Mesendoderm (in vitro differentiated cells): ENCODE measurements around the gene TMEM200B.
A peak's percentile ranks its signal among the peaks of the same experiment; 100 is the strongest.

ENCODE experiments used
- DNase-seq: peaks from one replicate; pipeline ENCODE4 v3.0.0; 2013
- H2AK5ac ChIP-seq: 2 replicates; pipeline ENCODE4 v1.6.1; 2013; ENCODE audit warnings: low read length, inconsistent platforms
- H2BK120ac ChIP-seq: 2 replicates; pipeline ENCODE4 v1.6.1; 2013; ENCODE audit warnings: low read depth, mild to moderate bottlenecking, low read length, moderate library complexity, mixed read lengths
- H2BK15ac ChIP-seq: replicated peaks from 2 replicates; pipeline ENCODE4 v1.6.1; 2013; ENCODE audit warnings: low read depth, mild to moderate bottlenecking, moderate library complexity
- H2BK5ac ChIP-seq: 2 replicates; pipeline ENCODE4 v1.6.1; 2013; ENCODE audit warnings: low read length, inconsistent platforms
- H3K18ac ChIP-seq: 2 replicates; pipeline ENCODE4 v1.6.1; 2013; ENCODE audit warnings: mild to moderate bottlenecking, low read length, mixed read lengths
- H3K23ac ChIP-seq: one replicate; pipeline ENCODE4 v1.6.1; 2013; ENCODE audit warnings: low read length
- H3K27ac ChIP-seq: 2 replicates; pipeline ENCODE4 v1.5.1; 2013; ENCODE audit warnings: low read depth, mild to moderate bottlenecking, inconsistent platforms, low read length, moderate library complexity
- H3K27me3 ChIP-seq: 2 replicates; pipeline ENCODE4 v1.6.1; 2013; ENCODE audit warnings: low read length, control low read depth, mild to moderate bottlenecking, inconsistent platforms; ENCODE audit not compliant: insufficient read depth, poor library complexity
- H3K36me3 ChIP-seq: 2 replicates; pipeline ENCODE4 v1.6.1; 2013; ENCODE audit warnings: low read length, inconsistent platforms; ENCODE audit not compliant: control insufficient read depth, insufficient read depth
- H3K4ac ChIP-seq: one replicate; pipeline ENCODE4 v1.6.1; 2013; ENCODE audit warnings: low read depth, mild to moderate bottlenecking, low read length, moderate library complexity
- H3K4me1 ChIP-seq: 2 replicates; pipeline ENCODE4 v1.6.1; 2013; ENCODE audit warnings: low read depth, low read length, inconsistent platforms; ENCODE audit not compliant: control insufficient read depth
- H3K4me2 ChIP-seq: 2 replicates; pipeline ENCODE4 v1.6.1; 2013; ENCODE audit warnings: low read length
- H3K4me3 ChIP-seq: 2 replicates; pipeline ENCODE4 v1.5.1; 2013; ENCODE audit warnings: mild to moderate bottlenecking, low read length
- H3K56ac ChIP-seq: one replicate; pipeline ENCODE4 v1.6.1; 2013; ENCODE audit warnings: low read length
- H3K79me1 ChIP-seq: 2 replicates; pipeline ENCODE4 v1.6.1; 2013; ENCODE audit warnings: low read length, inconsistent platforms
- H3K79me2 ChIP-seq: 2 replicates; pipeline ENCODE4 v1.6.1; 2013; ENCODE audit warnings: mild to moderate bottlenecking, low read length; ENCODE audit not compliant: control insufficient read depth, insufficient read depth
- H3K9ac ChIP-seq: 2 replicates; pipeline ENCODE4 v1.6.1; 2013; ENCODE audit warnings: low read length, inconsistent platforms
- H4K5ac ChIP-seq: one replicate; pipeline ENCODE4 v1.6.1; 2013; ENCODE audit warnings: low read length
- H4K8ac ChIP-seq: one replicate; pipeline ENCODE4 v1.6.1; 2013; ENCODE audit warnings: low read depth, mild to moderate bottlenecking, control low read depth, low read length, moderate library complexity
- WGBS: extraction: QIAGEN DNeasy Blood & Tissue Kit; methylation state at CpG from one replicate; pipeline ENCODE4 v1.1.7; 2013; ENCODE audit warnings: low lambda C conversion rate, missing lambda C conversion rate; ENCODE audit not compliant: insufficient coverage; ENCODE audit errors: extremely low coverage; 5-methylcytosine and 5-hydroxymethylcytosine counted together

The TMEM200B gene

DNA sequence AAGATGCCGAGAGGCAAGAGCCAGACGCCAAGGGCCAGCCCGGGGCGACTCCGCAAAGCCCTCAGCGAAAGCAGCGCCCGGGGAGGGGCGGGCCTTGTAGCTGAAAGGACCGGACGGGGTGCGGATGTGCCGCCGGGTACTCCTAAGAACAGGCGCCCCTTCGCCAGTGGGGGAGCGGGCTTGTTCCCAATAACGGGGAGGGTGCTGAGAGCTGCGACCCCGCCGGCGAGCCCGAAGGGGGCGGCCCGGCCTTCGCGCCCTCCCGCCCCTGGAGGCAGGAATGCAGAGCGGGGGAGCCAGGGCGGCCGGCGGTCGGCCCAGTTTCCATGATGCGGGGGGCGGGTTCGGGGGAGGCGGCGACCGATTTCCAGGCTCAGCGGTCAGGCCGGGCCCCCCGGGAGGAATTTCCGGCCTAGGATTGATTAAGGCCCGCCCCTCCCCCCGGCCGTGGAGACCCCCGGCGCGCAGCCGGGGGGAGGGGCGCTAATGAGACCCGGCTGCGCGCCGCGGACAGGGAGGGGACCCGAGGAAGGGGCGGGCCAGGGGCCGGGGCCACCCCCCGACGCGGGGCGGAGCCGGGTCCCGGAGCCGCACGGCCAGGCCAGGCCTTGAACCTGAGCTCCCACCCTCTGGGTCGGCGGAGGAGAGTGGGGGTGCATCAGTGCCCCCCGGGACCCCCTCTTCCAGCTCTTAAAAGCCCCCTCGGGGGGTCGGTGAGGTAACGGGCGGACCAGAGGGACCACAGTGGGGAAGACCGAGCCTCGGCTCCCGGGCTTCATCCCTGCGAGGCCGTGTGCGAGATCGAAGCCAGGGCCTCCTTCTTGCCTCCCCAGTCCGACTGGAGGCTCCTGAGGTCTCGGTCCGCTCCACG is 898 bp upstream of the TMEM200B start:
- H3K27ac ChIP-seq, result peak overlapping the region; percentile 95
- peak; percentile 96 for DNase-seq
- H3K79me1 ChIP-seq, result no peaks in the 10 kb centered on the region

GRCh38 chr1:29123053-29123886 is 433 bp downstream of the TMEM200B start:
- Histone ChIP-seq H3K4me2 (peak overlapping the region; percentile 95), H3K36me3 (peaks cover 2% of the 10 kb centered on the region), H3K9ac (peak overlapping the region; percentile 94), H3K56ac (peak overlapping the region; percentile 93), H3K4ac (peak overlapping the region; percentile 84), H4K5ac (no peak overlapping the region), H3K4me1 (no peaks in the 10 kb centered on the region), H2BK120ac (peak overlapping the region; percentile 73), H3K79me1 (no peaks in the 10 kb centered on the region), H3K23ac (peak overlapping the region; percentile 83), H3K18ac (peak overlapping the region; percentile 92), H4K8ac (no peak overlapping the region), H3K27me3 (no peaks in the 10 kb centered on the region), H3K27ac (peak overlapping the region; percentile 15), H2BK15ac (no peak overlapping the region), H2BK5ac (peak overlapping the region; percentile 6), H3K79me2 (no peaks in the 10 kb centered on the region), H3K4me3 (peak overlapping the region; percentile 66), H2AK5ac (no peak overlapping the region)
- WGBS, result no CpG with 5 or more reads among the region's 70 CpGs
- DNase-seq, result peak; percentile 54

More for the DNA sequence above, 898 bp upstream of the TMEM200B start:
- Histone ChIP-seq H3K23ac (peak overlapping the region; percentile 48), H3K27me3 (no peaks in the 10 kb centered on the region), H3K9ac (peak overlapping the region; percentile 87), H4K8ac (no peak overlapping the region), H2BK5ac (peak overlapping the region; percentile 95), H2BK120ac (peak overlapping the region; percentile 30), H3K4ac (peak overlapping the region; percentile 84), H3K4me2 (peak overlapping the region; percentile 74), H2AK5ac (peak overlapping the region; percentile 38), H3K4me1 (no peaks in the 10 kb centered on the region), H3K4me3 (peak overlapping the region; percentile 30), H3K36me3 (peaks cover 2% of the 10 kb centered on the region), H3K56ac (peak overlapping the region; percentile 94), H3K18ac (peak overlapping the region; percentile 92), H2BK15ac (no peak overlapping the region), H3K79me2 (no peaks in the 10 kb centered on the region), H4K5ac (no peak overlapping the region)
- WGBS, result no CpG with 5 or more reads among the region's 85 CpGs

- no peak overlapping the region for H2AK5ac ChIP-seq
- peak overlapping the region; percentile 94 for H3K9ac ChIP-seq
- no CpG with 5 or more reads among the region's 34 CpGs for WGBS
- H4K8ac ChIP-seq, result no peak overlapping the region
- no peak overlapping the region for H2BK5ac ChIP-seq
- H3K36me3 ChIP-seq, result peaks cover 2% of the 10 kb centered on the region
- H3K4me1 ChIP-seq, result no peaks in the 10 kb centered on the region
- H4K5ac ChIP-seq, result no peak overlapping the region
- H3K4ac ChIP-seq, result peak overlapping the region; percentile 9
- no peaks in the 10 kb centered on the region for H3K79me1 ChIP-seq
- peak overlapping the region; percentile 93 for H3K56ac ChIP-seq
- peak overlapping the region; percentile 95 for H3K4me2 ChIP-seq
- H2BK15ac ChIP-seq, result no peak overlapping the region
- H3K79me2 ChIP-seq, result no peaks in the 10 kb centered on the region
- H3K18ac ChIP-seq, result peak overlapping the region; percentile 92
- peak overlapping the region; percentile 66 for H3K4me3 ChIP-seq
- peak overlapping the region; percentile 15 for H3K27ac ChIP-seq
- peak overlapping the region; percentile 56 for H2BK120ac ChIP-seq
- peak overlapping the region; percentile 83 for H3K23ac ChIP-seq
- DNase-seq, result peak; percentile 73
- H3K27me3 ChIP-seq, result no peaks in the 10 kb centered on the region
Observed at GRCh38 chr1:29122682-29123052, 1.0 kb downstream of the TMEM200B start.

DNA sequence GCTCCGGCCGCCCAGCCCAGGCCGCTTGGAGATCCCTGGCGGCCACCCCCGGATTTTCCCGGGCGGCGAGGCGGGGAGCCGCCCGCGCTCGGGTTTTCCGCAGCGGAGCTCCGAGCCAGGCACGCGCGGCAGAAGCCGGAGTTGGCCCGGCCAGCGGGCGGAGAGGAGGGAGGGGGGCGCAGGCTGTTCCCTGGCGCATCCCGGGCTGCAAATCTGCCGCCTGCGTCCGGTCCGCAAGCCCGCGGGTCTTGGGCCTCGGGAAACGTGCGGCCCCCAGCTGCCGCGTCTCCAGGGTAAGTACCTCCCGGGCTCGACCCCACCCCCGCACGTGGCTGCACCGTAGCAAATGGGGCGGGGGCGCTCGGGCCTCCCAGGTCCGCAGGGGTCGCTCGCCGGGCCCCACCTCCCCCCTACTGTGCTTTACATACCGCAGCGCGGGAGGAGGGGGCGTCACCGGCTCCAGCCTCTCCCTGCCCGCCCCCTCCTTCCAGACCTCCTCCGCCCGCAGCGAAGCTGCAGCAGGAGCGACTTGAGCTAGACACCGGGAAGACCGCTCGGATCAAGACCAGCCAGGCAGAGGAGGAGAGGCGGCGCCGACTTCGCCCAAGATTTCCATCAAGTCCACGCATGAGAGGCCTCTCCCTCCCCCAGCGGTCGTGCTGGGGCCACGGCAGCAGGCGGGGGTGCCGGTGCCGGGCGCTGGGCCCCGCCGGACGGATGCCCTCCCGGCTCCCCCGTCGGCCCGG is 1.6 kb downstream of the TMEM200B start:
- Histone ChIP-seq H3K4me2 (peak overlapping the region; percentile 95), H3K36me3 (peaks cover 2% of the 10 kb centered on the region), H3K56ac (peak overlapping the region; percentile 93), H3K18ac (peak overlapping the region; percentile 92), H2BK5ac (no peak overlapping the region), H4K8ac (no peak overlapping the region), H4K5ac (no peak overlapping the region), H3K79me1 (no peaks in the 10 kb centered on the region), H3K9ac (peak overlapping the region; percentile 94), H2AK5ac (no peak overlapping the region), H3K23ac (peak overlapping the region; percentile 83), H3K4me1 (no peaks in the 10 kb centered on the region), H3K27me3 (no peaks in the 10 kb centered on the region), H3K79me2 (no peaks in the 10 kb centered on the region), H3K27ac (peak overlapping the region; percentile 55), H3K4ac (peak overlapping the region; percentile 87), H2BK120ac (peak overlapping the region; percentile 56), H3K4me3 (peak overlapping the region; percentile 66), H2BK15ac (no peak overlapping the region)
- no CpG with 5 or more reads among the region's 81 CpGs for WGBS
- DNase-seq, result peak; percentile 81

DNA sequence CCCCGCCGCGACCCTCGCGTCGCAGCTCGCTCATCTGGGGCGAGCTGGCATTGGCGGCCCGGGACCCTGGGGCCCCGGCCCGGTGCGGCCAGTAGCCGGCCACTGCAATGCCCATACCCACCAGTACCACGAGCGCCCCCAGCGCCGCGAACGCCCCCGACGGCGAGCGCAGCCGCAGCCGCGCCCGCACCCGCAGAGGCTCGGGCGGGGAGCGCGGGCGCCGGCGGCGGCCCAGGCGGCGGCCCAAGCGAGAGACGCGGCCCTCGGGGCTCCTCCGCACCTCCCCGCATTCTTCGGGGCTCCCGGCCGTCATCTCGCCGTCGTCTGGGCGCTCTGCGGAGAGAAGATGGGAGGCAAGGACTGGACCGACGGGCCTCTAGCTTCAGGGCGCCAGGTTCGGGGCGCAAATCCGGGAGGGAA is 2.2 kb downstream of the TMEM200B start:
- H2BK15ac ChIP-seq, result no peak overlapping the region
- no peaks in the 10 kb centered on the region for H3K27me3 ChIP-seq
- H3K4me3 ChIP-seq, result no peak overlapping the region
- peak overlapping the region; percentile 80 for H3K23ac ChIP-seq
- H2BK120ac ChIP-seq, result peak overlapping the region; percentile 52
- H4K5ac ChIP-seq, result no peak overlapping the region
- no peak overlapping the region for H4K8ac ChIP-seq
- H2BK5ac ChIP-seq, result no peak overlapping the region
- no peaks in the 10 kb centered on the region for H3K4me1 ChIP-seq
- no peak overlapping the region for H2AK5ac ChIP-seq
- peak overlapping the region; percentile 40 for H3K4me2 ChIP-seq
- peak overlapping the region; percentile 87 for H3K4ac ChIP-seq
- no CpG with 5 or more reads among the region's 59 CpGs for WGBS
- H3K79me2 ChIP-seq, result no peaks in the 10 kb centered on the region
- DNase-seq, result no peak
- H3K36me3 ChIP-seq, result peaks cover 2% of the 10 kb centered on the region
- H3K27ac ChIP-seq, result peak overlapping the region; percentile 55
- H3K56ac ChIP-seq, result peak overlapping the region; percentile 83
- H3K79me1 ChIP-seq, result no peaks in the 10 kb centered on the region
- H3K18ac ChIP-seq, result peak overlapping the region; percentile 86
- peak overlapping the region; percentile 94 for H3K9ac ChIP-seq
